NOMO-1 (cell line): ENCODE measurements around the gene PRCD.

Experiments
- DNase-seq, 2 experiments: peaks; one replicate each; lab custom pipeline; 2025; ENCODE audit not compliant: unreplicated experiment in 2 of 2; lab: John Stamatoyannopoulos, UW

The PRCD gene

GRCh38 chr17:76566988-76567431 is 27.2 kb downstream of the PRCD start:
- DNase-seq, result no peak

GRCh38 chr17:76567634-76568432 is 28.0 kb downstream of the PRCD start:
- DNase-seq, result peak; percentile 62 to 75

- DNase-seq, result no peak
Measured at GRCh38 chr17:76568811-76569221, 29.0 kb downstream of the PRCD start.

- DNase-seq, result no peak
Measured at GRCh38 chr17:76569607-76570279, 29.9 kb downstream of the PRCD start.

- DNase-seq, result no peak
Measured at GRCh38 chr17:76570457-76570856, 30.6 kb downstream of the PRCD start.

GRCh38 chr17:76570877-76571471 is 31.1 kb downstream of the PRCD start:
- DNase-seq, result no peak

GRCh38 chr17:76572201-76572910 is 32.5 kb downstream of the PRCD start:
- no peak for DNase-seq

- no peak for DNase-seq
Measured at GRCh38 chr17:76573096-76573495, 33.3 kb downstream of the PRCD start.

- DNase-seq, result no peak
Measured at GRCh38 chr17:76574166-76574565, 34.3 kb downstream of the PRCD start.

- no peak for DNase-seq
Measured at GRCh38 chr17:76575570-76575969, 35.7 kb downstream of the PRCD start.

- no peak for DNase-seq
Measured at GRCh38 chr17:76576189-76576588, 36.3 kb downstream of the PRCD start.

- DNase-seq, result no peak
Measured at GRCh38 chr17:76577876-76578275, 38.0 kb downstream of the PRCD start.

GRCh38 chr17:76578376-76578775 is 38.5 kb downstream of the PRCD start:
- DNase-seq, result no peak

GRCh38 chr17:76579281-76579680 is 39.4 kb downstream of the PRCD start:
- peak; percentile 42 to 65 for DNase-seq

GRCh38 chr17:76581515-76581914 is 41.7 kb downstream of the PRCD start:
- no peak for DNase-seq

- DNase-seq, result no peak
Measured at GRCh38 chr17:76582660-76583059, 42.8 kb downstream of the PRCD start.

- no peak for DNase-seq
Measured at GRCh38 chr17:76584427-76585032, 44.7 kb downstream of the PRCD start.

GRCh38 chr17:76585033-76585648 is 45.3 kb downstream of the PRCD start:
- peak; percentile 17 to 35 for DNase-seq

GRCh38 chr17:76585649-76586593 is 46.1 kb downstream of the PRCD start, which contains the start of gene ST6GALNAC2:
Gene ST6GALNAC2, minus strand, starts transcription at chr17:76585860. Its CDS starts 52 bp downstream, at chr17:76585808.
- DNase-seq, result peak; percentile 62 to 78
